NCI-H2227 treated with DMSO at 0.1 percent for 48 hours (cell line): ENCODE measurements around the gene FOXO3.

Experiments
- DNase-seq: peaks from one replicate; lab custom pipeline; 2025; lab: John Stamatoyannopoulos, UW

FOXO3 gene

GRCh38 chr6:108597572-108598304 is 37.0 kb downstream of the FOXO3 start:
- no peak for DNase-seq

GRCh38 chr6:108598305-108598863 is 37.7 kb downstream of the FOXO3 start:
- no peak for DNase-seq

GRCh38 chr6:108604156-108604555 is 43.4 kb downstream of the FOXO3 start:
- no peak for DNase-seq

GRCh38 chr6:108606250-108606690 is 45.6 kb downstream of the FOXO3 start:
- no peak for DNase-seq

GRCh38 chr6:108608453-108609275 is 47.9 kb downstream of the FOXO3 start:
- no peak for DNase-seq

- DNase-seq: no peak
Measured at GRCh38 chr6:108609276-108609769, 48.6 kb downstream of the FOXO3 start.

- DNase-seq: no peak
Measured at GRCh38 chr6:108610270-108610839, 49.6 kb downstream of the FOXO3 start.

GRCh38 chr6:108610957-108611586 is 50.4 kb downstream of the FOXO3 start:
- no peak for DNase-seq

GRCh38 chr6:108612852-108613251 is 52.1 kb downstream of the FOXO3 start:
- DNase-seq: no peak

GRCh38 chr6:108616544-108616943 is 55.8 kb downstream of the FOXO3 start:
- DNase-seq: no peak

- DNase-seq: no peak
Measured at GRCh38 chr6:108616973-108617372, 56.3 kb downstream of the FOXO3 start.

GRCh38 chr6:108618623-108619152 is 58.0 kb downstream of the FOXO3 start:
- no peak for DNase-seq

- no peak for DNase-seq
Measured at GRCh38 chr6:108619431-108620197, 58.9 kb downstream of the FOXO3 start.

- DNase-seq: no peak
Measured at GRCh38 chr6:108621117-108621516, 60.4 kb downstream of the FOXO3 start.

- DNase-seq: peak; percentile 3
Measured at GRCh38 chr6:108622641-108623298, 62.1 kb downstream of the FOXO3 start.

GRCh38 chr6:108623995-108624394 is 63.3 kb downstream of the FOXO3 start:
- no peak for DNase-seq

GRCh38 chr6:108625581-108625980 is 64.9 kb downstream of the FOXO3 start:
- no peak for DNase-seq

GRCh38 chr6:108626777-108627176 is 66.1 kb downstream of the FOXO3 start:
- DNase-seq: no peak

GRCh38 chr6:108627692-108628550 is 67.2 kb downstream of the FOXO3 start:
- DNase-seq: no peak
